ENCODE data around the gene POLA1.

Gene POLA1

GRCh38 chrX:24983931-24984330 is 290.2 kb downstream of the POLA1 start:
- DNase-seq = no peak

DNA sequence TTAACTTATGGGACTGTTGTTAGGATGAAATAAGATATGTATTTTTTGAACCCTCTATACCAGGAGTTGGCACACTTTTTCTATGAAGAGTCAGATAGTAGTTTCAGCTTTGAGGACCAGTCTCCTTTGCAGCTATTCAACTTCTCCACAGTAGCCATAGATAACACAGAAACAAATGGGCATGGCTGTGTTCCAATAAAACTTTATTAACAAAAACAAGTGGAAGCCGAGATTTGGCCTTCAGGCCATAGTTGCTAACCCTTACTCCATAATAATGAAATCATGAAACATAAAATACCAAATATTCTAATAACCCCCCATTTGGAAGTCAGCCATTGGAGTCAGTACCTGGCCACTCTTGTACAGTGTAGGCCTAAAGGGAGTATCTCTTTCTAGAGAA is 291.4 kb downstream of the POLA1 start:
- no peak for DNase-seq

- no peak for DNase-seq
Observed at GRCh38 chrX:24987731-24988130, 294.0 kb downstream of the POLA1 start.

DNA sequence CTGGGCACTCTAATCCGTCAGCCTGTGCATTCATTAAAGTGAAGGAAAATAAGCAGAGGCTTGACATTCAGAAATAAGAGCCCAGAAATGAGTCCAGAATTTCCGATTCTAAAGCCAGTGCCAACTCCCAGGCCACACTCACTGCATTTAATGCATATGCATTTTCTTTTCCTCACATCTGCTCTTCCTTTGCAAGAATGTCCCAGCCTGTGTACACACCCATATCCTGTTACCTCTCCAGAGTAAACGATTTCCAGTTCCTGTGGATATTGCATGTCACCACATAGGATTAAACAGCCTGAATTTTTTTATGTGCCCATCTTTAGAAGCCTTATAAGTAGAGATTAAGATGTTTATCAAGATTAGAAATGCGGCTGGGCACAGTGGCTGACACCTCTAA is 294.6 kb downstream of the POLA1 start:
- DNase-seq = peak; percentile 87

GRCh38 chrX:24990535-24990934 is 296.8 kb downstream of the POLA1 start:
- peak; percentile 88 for DNase-seq

GRCh38 chrX:24993879-24994278 is 300.2 kb downstream of the POLA1 start:
- DNase-seq = no peak

GRCh38 chrX:24996096-24996709 is 302.5 kb downstream of the POLA1 start:
- no peak for DNase-seq

DNA sequence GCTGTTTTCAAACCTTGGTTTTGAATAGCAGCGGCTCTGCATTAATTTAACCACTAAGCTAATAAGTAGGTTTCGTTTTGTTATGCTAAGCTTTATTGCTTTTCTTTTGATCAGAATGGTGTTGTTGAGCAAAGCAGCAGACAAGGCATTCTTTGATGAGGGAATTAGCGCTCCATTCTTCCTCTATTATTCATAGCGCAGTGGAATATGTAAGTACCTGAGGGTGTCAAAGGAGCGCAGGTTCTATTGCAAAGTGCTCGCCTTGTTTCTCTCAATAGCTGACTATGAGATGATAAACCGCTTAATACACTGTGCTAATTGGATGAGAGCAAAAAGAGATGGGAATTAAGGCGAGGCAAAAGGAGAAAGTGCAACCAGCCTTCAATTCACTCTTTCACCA is 305.8 kb downstream of the POLA1 start:
- DNase-seq = no peak

GRCh38 chrX:25001808-25002660 is 308.3 kb downstream of the POLA1 start:
- no peak for DNase-seq

DNA sequence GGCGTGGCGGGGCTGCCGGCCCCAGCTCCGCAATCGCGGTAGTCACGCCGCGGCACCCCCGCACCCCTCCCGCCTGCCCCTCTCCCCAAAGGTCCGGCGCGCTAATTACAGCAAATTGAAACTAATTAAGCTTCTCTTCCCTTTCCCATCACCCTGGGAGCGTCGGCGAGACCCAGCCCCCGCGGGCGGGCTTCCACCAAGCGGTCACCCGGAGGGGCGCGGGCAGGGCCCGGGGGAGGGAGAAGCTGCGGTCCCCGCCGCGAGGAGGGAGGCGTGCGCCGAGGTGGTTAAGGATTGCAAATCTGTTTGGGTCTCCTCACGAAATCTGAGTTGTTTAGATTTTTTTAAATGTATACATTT is 308.9 kb downstream of the POLA1 start:
- no peak for DNase-seq

- DNase-seq = no peak
Observed at GRCh38 chrX:25003066-25003849, 309.5 kb downstream of the POLA1 start.

DNA sequence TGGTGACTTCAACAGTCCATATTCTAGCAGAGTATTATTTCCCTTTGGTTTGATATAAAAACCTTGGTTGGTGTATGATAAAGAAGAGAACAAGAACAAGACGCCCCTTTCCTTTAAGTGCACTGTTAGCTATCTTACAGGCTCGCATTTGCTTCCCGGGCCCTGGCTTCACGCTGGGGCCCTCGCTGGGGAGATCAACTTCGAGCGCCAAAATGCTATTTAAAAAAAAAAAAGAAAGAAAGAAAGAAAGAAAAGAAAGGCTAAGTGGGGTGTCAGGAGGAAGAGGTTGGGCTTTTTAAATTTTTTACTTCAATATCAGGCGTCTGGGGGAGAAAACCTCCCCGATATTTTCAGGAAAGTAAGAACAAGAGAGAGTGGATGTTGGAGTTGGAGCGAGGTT is 310.3 kb downstream of the POLA1 start:
- no peak for DNase-seq

DNA sequence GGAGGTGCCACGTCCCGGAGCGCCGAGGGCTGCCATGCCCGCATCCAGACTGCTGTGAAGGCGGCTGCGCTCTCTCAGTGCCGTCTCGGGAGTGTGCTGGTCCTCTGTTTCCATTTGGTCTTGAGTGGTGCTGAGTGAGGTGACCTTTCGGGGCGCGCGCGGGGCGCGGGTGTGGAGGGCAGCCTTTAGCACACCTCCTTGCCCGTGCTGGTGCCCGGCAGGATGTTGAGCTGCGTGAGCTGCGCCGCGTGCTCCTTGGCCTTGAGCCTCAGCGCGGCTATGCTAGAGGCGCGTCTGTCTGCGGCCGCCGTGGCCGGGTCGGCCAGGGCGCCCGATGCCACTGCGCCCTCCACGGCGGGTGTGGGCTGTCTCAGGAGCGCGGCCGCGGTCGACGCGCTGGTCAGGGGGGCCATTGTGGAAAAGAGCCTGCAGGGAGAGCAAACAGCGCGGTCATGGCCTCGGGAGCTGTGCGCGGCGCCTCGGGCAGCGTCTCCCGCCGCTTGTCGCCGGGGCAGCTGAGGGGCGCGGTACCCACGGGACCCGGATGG is 310.8 kb downstream of the POLA1 start:
- DNase-seq = no peak

GRCh38 chrX:25005034-25005381 is 311.3 kb downstream of the POLA1 start:
- DNase-seq = no peak

DNA sequence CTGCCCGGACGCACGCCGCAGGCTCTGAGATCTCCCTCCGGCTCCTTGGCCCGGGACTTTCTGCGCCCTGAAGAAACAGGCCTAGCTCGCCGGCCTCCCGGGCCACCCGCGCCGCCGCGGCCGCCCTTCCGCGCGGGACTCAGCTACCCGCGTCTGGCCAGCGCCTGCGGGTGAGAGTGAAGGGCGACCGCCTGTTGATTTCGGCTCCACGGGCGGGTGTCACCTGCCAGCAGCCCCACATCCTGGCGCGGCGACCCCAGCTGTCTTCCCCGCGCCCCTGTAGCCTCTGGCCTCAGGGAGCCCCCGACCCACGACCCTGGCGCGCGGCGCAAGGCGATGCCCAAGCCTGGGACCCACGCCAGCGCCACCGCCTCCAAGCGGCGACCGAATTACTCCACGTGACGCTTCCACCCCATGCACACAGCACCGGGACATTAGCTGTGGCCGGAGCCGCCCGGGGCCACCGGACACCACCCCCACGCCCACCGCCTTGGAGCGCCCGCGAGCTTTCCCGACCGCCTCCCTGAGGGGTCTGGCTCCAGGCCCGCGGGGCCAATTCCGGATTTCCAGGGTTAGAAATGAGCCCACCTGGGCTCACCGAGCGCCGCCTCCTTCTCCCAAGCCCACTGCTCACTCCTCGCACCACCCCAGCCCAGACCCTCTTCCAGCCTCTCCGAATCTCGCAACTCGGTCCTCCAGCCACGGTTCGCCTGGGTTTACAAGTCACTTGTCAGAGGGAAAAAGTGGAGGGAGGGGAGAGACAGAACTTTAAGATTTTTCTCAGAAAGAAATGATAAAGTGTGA is 311.9 kb downstream of the POLA1 start:
- DNase-seq = no peak

- no peak for DNase-seq
Observed at GRCh38 chrX:25006586-25007058, 312.9 kb downstream of the POLA1 start.

DNA sequence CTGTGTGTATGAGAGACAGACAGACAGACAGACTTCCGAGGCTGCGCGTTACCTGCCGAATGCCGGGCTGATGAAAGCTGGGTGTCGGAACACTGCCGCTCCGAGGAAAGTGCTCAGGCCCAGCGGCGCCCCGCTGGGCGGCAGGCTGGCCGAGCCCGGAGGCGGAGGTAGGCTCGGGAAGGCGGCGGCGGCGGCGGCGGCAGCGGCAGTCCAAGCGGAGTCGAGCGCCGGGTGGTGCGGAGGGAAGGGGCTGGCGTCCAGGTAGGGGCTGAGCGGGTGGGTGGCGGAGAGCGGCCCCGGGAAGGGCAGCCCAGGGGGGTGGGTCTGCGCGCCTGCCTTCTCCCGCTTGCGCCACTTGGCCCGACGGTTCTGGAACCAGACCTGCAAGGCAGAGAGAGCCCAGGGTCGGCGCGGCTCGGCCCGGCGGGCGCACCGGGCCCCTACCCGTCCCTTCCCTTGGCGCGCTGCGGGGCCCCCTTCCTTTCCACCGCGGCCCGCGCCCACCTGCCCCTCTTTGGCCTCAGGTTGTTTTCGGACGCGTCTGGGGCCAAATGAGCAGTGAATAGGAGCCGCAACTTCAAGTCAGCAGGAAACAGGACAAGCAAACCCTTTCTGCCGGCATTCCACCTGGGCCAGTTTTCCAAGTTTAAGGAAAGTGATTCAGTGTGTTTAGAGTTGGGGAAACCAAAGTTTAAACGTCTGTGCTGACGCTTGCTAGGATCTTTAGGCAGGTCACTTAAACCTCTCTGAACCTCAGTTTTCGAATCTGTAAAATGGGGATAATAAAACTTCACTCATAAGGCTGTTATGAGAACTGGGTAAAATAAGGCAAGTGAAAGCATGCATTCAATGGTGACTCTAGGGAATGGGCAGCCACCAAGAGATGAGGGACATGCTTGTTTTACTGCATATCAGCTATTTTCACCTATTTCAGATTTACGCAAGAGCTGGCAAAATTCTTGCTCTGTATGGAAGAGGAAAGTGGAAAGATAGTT is 313.6 kb downstream of the POLA1 start:
- no peak for DNase-seq

DNA sequence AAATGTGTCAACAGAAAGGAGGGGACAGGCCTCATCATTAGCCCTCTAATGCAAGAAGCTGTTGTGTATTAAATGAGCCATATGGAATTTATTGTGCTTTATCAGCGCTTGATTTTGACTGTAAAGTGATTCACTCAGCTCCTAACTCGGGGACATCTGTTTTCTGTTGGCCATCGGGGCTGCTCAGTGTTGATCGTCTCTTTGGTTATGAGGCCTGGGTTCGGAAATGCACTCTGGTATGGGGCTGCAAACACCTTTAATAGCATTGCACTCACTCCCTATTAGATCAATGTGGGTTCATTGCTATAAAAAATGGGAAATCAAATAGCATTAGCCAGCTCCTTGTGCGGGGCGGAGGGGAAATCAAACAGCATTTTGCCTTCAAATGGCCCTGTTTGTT is 315.7 kb downstream of the POLA1 start:
- DNase-seq = no peak

- peak; percentile 48 for DNase-seq
Observed at GRCh38 chrX:25010784-25011588, 317.3 kb downstream of the POLA1 start.

Measured in NCI-H69 (cell line).